Activated CD8-positive, alpha-beta memory T cell treated with anti-CD3 and anti-CD28 coated beads, Interleukin-2, amount 50 U/mL, for 24 hours (primary cell): ENCODE results near the gene WDR47.
A peak's percentile ranks its signal among the peaks of the same experiment; 100 is the strongest.
"Not testable (repeated sequence)": the region's sequence is repeated elsewhere in the genome, so short reads cannot be mapped to it uniquely, and the experiment has no call there.

Source experiments
- DNase-seq: peaks from one replicate; pipeline ENCODE4 v3.0.0-alpha.2; 2020; ENCODE audit errors: extremely low read depth

The WDR47 gene

GRCh38 chr1:109052145-109052544, 10.2 kb upstream of the WDR47 start:
- DNase-seq: not testable (repeated sequence)

DNA sequence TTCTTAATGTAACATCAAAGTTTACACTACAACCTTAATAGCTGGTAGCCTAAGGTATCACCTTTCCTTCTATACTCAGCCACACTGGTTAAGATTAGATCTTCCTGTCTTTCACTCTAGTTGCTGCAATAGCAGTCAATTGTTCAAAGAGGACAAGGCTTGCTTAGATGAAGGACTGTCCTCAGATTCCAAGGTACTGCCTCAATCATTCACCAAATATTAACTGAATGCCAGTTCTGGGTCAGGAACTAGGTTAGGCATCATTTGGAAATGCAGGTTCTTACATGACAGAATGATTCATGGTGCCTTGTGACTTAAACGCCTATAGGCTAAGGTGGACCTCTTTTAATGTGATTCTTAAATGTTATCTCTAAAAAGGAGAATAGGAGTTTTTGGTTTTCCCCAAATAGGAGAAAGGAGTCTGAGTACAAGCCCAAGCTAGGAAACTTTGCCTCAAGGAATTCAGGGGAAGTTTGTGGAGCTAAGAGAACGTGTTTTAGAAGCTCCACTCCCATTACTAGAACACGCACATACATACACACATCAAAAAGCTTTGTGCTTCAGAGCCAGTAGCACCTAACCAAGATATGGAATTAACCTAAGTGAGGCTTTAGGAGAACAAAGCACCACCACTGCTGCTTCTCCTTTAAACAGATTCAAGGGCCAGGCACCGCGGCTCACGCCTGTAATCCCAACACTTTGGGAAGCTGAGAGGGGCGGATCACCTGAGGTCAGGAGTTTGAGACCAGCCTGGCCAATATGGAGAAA, 8.5 kb upstream of the WDR47 start:
- no peak for DNase-seq

DNA sequence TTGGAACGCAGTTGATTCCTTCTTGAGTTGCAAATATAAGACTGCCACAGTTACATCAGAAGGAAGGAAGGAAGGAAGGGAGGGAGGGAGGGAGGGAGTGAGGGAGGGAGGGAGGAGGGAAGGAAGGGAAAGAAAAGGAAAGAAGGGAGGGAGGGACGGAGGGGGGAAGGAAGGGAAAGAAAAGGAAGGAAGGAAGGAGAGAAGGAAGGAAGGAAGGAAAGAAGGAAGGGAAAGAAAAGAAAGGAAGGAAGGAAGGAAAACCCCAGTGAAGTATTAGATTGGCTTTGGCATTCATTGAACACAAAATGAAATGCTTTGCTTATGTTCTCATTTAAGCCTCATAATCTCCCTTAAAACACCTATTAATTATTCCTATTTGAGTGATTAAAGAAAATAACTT, 6.4 kb upstream of the WDR47 start:
- no peak for DNase-seq

DNA sequence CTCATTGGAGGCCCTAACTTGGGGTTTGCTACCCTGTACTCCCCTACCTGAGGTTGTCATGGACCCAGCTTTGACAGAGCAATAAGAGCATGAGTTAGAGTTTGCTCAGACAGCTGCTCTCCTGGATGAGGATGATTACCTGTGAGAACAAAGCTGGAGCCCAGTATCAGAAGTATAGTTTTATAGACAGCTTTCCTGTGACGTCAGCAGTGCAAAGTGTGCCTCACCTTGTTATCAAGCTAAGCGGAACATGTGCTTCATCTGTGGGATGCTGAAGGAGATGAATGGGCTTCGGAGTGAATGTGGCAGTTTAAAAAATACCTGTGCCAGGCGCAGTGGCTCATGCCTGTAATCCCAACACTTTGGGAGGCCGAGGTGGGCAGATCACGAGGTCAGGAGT, 5.4 kb upstream of the WDR47 start:
- no peak for DNase-seq

DNA sequence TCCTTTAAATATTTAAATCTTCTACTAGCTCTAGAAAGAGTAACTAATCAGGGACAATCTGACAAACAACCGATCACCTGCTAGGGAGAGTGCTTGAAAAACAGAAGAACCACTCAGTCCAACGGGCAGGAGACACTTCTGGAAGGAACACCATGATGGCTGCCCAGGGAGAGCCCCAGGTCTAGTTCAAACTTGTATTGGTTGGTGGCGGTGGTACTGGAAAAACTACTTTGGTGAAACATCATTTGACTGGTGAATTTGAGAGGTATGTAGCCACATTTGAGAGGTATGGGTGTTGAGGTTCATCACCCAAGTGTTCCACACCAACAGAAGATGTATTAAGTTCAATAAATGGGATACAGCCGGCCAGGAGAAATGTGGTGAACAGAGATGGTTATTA, 4.8 kb upstream of the WDR47 start:
- DNase-seq: no peak

DNA sequence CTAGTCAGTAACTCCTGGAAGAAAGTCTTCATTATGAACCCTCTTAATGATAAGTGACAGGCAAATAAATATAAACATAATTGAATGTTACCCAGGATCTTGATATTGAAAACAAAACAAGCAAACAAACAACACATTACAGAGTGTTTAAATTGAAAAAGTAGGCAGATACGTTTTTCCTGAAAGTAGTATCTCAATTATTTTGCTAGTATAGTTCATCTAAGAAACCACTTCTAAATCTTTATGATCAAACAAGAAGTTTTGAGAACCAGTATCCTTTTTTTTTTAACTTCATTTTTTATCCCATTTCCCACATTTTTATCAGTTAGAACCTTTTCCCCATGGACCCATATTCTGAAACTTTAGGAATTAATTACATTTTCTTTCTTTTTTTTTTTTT, 3.7 kb upstream of the WDR47 start:
- no peak for DNase-seq

DNA sequence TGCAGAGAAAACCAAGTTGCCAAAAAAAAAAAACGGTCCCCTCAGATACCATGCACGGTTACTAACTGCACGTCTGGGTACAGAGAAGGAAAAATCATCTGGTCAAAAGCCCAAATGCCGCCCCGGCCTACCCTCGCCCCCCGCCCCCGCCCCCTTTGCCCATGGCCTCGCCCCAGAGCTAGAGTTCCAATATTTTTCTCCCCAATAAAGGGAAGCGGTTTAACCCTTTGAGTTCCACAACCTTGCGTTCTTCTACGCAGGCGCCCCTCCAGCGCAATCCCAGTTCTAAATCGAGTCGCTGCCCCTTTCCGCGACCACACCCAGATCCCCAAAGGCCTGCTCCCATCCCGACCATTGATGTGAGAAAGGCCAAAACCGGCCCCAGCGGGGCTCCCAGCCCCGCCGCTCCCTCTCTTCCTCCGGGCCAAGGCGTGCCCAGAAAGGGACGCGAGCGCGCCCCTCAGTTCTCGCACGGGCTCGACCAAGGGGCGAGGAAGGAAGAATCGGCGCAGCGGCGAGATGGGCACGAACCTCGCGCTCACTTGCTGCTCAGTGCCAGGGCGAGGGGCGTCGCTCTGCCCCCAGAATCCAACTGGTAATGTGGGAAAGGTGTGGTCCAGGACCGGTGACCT, 797 bp downstream of the WDR47 start:
- DNase-seq: no peak

- no peak for DNase-seq
Observed at GRCh38 chr1:109040627-109040988, 1.3 kb downstream of the WDR47 start.

GRCh38 chr1:109034382-109034781, 7.5 kb downstream of the WDR47 start:
- DNase-seq: no peak

DNA sequence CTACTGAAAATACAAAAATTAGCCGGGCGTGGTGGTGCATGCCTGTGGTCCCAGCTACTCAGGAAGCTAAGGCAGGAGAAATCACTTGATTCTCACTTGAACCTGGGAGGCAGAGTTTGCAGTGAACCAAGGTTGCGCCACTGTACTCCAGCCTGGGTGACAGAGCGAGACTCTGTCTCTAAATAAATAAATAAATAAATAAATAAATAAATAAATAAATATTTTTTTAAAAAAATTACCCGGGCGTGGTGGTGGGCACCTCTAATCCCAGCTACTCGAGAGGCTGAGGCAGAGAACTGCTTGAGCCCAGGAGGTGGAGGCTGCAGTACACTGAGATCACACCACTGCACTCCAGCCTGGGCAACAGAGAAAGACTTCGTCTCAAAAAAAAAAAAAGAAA, 12.4 kb downstream of the WDR47 start:
- DNase-seq: not testable (repeated sequence)

- DNase-seq: no peak
Observed at GRCh38 chr1:109027841-109028240, 14.1 kb downstream of the WDR47 start.

- no peak for DNase-seq
Observed at GRCh38 chr1:109025694-109026093, 16.2 kb downstream of the WDR47 start.

GRCh38 chr1:109024646-109025045, 17.3 kb downstream of the WDR47 start:
- DNase-seq: no peak

GRCh38 chr1:109020693-109021257, 21.1 kb downstream of the WDR47 start:
- no peak for DNase-seq

- DNase-seq: not testable (repeated sequence)
Observed at GRCh38 chr1:109017719-109018118, 24.2 kb downstream of the WDR47 start.

DNA sequence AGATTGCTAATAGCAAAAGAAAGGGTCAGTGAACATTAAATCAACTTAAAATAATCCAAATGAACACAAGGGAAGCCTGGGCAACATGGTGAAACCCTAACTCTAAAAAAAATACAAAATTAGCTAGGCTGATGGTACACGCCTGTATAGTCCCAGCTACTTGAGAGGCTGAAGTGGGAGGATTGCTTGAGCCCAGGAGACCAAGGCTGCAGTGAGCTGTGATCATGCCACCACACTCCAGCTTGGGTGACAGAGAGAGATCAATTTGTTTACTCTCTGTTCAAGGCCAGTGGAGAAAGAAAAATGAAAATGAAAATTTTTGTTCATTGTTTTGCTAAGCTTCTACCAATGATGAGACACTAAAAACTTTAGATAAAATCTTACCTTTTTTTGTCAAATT, 24.8 kb downstream of the WDR47 start:
- DNase-seq: no peak

DNA sequence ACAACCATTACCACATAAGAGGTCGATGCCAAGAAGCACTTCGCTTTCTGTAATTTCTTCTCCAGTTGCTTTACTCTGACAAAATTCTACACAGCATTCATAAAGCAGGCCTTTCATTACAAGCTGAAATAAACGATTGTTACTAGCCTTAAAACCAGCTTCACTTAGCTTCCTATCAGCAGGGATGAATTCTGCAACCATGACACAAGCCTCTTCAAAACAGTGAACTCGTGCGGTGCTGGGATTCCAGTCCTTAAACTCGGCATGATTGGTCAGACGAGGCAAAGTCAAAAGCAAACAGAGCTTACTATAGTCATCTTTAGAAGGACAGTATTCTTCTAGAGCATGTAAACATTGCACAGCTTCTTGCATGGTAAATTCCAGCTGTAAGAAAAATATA, 30.6 kb downstream of the WDR47 start:
- DNase-seq: no peak

- DNase-seq: not testable (repeated sequence)
Observed at GRCh38 chr1:108996622-108997021, 45.3 kb downstream of the WDR47 start.

DNA sequence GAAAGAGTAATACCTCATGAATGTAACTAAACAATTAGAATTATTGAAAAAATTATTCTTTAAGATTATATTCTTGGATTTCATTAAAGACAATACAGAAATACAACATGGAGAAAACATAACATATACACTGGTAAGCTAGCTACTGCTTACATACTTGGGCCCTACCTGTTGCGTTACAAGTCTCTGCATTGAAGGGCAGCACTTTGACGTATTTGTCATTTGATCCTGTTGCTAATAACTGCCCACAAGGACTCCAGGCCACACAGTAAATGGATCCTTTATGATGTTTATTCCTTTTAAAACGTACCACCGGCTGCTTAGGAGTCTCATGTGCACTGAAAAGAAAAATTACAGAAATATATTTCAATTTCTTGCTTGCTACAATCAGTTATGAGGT, 58.8 kb downstream of the WDR47 start:
- DNase-seq: no peak

- no peak for DNase-seq
Observed at GRCh38 chr1:108976658-108977057, 65.2 kb downstream of the WDR47 start.

GRCh38 chr1:108972951-108973350, 69.0 kb downstream of the WDR47 start:
- DNase-seq: no peak

- no peak for DNase-seq
Observed at GRCh38 chr1:108969346-108969745, 72.6 kb downstream of the WDR47 start.

GRCh38 chr1:108963052-108963686, 78.7 kb downstream of the WDR47 start, which contains the start of gene CLCC1:
TSS of gene CLCC1 (minus strand) at chr1:108963484. CDS start at chr1:108950437, 13,047 bp downstream.
- DNase-seq: peak; percentile 79
